ENCODE data around the gene ATXN10.
A peak's percentile ranks its signal among the peaks of the same experiment; 100 is the strongest.

The ATXN10 gene

DNA sequence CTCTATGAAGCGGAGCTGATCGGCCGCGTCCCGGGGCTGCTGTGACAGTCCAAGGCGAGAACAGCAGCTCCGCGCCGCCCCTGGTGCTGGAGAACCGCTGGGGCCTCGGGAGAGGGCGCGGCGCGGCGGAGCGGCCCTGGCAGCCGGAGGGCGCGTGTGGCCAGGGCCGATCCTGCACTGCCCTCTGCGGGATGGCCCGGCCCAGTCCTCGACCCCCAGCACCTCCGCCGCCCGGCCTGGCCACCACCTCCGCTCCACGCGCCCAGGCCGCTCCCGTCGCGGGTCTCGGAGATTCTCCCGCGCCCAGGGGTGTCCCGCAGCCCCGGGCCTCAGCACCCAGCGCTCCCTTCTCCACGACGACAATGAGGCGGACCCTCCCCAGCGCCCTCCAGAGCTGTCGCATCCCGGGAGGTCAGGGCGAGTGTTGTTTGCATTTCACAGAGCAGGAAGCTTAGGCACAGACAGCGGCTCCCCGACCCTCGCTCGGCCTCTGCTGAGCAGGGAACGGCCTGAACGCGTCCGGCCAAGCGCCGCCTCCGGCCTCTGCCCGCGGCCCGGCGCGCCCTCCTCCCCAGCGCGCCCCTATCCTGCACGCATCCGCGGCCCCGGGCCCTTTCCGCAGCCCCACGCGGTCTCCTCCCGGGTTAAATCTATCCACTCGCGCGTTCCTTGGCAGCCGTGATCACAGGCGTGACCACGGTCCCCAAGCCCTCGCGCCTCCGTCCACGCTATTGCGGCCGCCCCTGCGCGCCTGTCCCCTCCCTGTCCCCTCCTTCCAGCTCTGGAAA lies 195.7 kb downstream of the ATXN10 start:
- TF ChIP-seq CTCF (IDR thresholded peaks at IDR 0.05; ENCODE audit: extremely low read depth, missing control alignments): no peak
- peak; percentile 69 for DNase-seq (ENCODE audit: low spot score)

DNA sequence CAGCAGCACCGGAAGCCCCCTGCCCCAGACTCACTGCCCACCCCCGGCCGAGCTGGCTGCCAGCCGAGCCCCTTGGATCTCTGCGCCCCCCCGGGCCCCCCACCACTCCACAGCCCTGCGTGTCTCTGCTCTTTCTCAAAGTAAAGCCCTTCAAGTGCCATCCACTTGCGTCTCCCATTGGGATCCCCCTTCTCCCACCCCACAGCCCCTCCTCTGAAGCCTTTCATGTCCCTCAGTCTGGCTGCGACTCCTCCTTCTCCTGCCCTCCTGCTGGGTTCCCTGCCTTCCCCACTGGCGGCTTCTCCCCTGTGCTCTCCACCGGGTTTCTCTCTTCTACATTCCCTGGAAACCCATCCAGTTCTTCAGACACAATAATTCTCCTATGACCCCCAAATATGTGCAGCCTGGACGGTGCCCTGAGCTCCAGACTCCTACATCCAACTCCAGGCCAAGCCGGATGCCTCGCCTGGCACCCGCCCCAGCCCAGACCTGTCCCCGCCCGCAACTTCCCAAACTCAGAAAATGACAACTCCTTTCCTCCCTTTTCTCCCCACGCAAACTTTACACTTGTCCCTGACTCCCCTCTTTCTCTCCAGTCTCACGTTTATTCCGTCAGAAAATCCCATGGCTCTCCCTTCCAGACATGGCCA lies 196.4 kb downstream of the ATXN10 start:
- DNase-seq (ENCODE audit: low spot score): no peak
- no peak for TF ChIP-seq CTCF (IDR thresholded peaks at IDR 0.05; ENCODE audit: extremely low read depth, missing control alignments)

- no peak for DNase-seq (ENCODE audit: low spot score)
- no peak for TF ChIP-seq CTCF (IDR thresholded peaks at IDR 0.05; ENCODE audit: extremely low read depth, missing control alignments)
Measured at GRCh38 chr22:45868571-45869339, 197.1 kb downstream of the ATXN10 start.

DNA sequence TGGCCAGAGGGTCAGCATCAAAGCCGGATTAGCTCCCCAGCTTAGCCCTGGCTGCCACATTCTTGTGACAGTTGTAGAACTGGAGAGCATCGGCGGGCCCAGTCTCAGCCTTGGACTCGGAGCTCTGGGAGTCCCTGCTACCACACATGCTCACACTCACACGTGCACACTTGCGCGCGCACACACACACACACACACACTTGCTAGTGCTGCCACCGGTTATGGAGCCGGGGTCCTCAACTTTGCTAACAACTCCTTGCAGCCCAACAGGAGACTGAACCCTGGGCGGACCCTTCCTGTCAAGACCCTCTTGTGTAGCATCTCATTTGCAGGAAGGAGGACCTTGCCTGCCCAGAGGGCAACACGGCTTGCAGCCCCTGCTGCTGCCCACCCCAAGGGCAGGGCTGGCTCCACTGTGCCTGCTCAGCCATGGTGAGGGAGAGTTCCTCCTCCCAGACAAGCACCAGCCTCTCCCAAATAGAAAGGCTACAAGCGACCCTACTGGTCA lies 197.8 kb downstream of the ATXN10 start:
- TF ChIP-seq CTCF (IDR thresholded peaks at IDR 0.05; ENCODE audit: extremely low read depth, missing control alignments): no peak
- no peak for DNase-seq (ENCODE audit: low spot score)

- DNase-seq (ENCODE audit: low spot score): no peak
- no peak for TF ChIP-seq CTCF (IDR thresholded peaks at IDR 0.05; ENCODE audit: extremely low read depth, missing control alignments)
Measured at GRCh38 chr22:45870011-45870410, 198.4 kb downstream of the ATXN10 start.

DNA sequence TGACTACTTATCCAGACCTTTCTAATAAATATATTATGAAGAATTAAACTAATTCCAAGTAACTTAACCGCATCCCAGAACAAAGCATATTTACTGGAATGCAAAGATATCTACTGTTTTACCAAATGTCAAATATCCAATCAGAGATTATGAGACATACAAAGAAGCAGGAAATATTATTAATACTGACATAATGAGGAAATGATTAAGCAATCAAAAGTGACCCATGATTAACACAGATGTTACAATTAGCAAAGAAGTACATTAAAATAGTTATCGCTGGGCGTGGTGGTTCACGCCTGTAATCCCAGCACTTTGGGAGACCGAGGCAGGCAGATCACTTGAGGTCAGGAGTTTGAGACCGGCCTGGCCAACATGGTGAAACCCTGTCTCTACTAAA lies 200.1 kb downstream of the ATXN10 start:
- no peak for TF ChIP-seq CTCF (IDR thresholded peaks at IDR 0.05; ENCODE audit: extremely low read depth, missing control alignments)
- no peak for DNase-seq (ENCODE audit: low spot score)

Data from GM20000 (cell line).